ENCODE data around the gene TRMT44. TPM values are rescaled to one million over a fixed set of nuclear protein-coding genes. Genes with fewer than 3 reads are reported as not detected.

Gene TRMT44
- total RNA-seq, 3 donors from 2014 or later = 35.7 to 41.5 (median 41.0) TPM

DNA sequence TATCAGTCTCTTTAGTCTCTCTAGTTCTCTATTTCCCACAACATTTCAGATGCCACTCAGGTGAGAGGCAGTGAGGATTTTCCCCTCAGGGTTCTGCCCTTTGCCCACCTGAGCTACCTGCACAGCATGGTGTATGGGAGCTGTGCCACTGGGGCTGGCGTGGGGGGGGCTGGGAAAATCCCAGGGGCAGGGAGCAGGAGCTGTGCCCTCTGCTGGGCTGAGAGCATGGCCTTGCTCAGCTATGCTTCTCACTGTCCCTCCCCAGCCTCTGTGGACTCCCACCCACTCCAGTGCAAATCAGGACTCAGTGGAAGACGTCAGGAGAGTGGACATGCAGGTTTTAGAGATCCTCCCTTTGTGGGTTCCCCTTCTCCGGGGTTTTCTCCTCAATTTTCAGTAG is 57.2 kb downstream of the TRMT44 start:
- no peak for ATAC-seq
- peaks cover 7% of the 10 kb centered on the region for H3K9me3 Mint-ChIP-seq
- H3K4me3 Mint-ChIP-seq = no peak overlapping the region
- no peaks in the 10 kb centered on the region for H3K27me3 Mint-ChIP-seq (ENCODE audit: low read depth)
- peaks cover 2% of the 10 kb centered on the region for H3K36me3 Mint-ChIP-seq (ENCODE audit: insufficient read depth)
- no peaks in the 10 kb centered on the region for H3K4me1 Mint-ChIP-seq (ENCODE audit: low read depth)
- DNase-seq = no peak

DNA sequence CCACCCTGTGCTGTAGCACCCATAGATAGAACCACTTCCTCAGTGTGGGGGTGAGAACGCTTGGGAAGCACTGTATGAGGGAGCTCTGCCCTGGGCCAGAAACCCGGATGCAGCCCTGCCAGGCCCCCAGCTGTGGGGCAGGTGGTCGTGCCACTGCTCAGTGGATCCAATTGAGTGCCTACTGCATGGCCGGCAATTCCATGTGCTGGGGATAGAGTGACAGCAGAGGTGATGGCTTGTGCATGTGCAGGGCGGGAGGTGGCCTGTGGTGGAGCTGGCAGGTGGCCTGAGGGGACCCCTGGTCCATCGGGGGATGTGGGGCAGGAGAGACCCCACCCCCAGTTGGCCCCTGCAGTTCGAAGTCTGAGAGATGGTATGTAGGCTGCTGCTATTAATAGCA is 60.4 kb downstream of the TRMT44 start:
- DNase-seq (no peak), ATAC-seq (no peak)
- no peaks in the 10 kb centered on the region for H3K4me1 Mint-ChIP-seq (ENCODE audit: low read depth)
- H3K4me3 Mint-ChIP-seq = no peak overlapping the region
- H3K36me3 Mint-ChIP-seq (ENCODE audit: insufficient read depth) = peaks cover 2% of the 10 kb centered on the region
- H3K27me3 Mint-ChIP-seq (ENCODE audit: low read depth) = no peaks in the 10 kb centered on the region
- H3K9me3 Mint-ChIP-seq = peaks cover 7% of the 10 kb centered on the region

DNA sequence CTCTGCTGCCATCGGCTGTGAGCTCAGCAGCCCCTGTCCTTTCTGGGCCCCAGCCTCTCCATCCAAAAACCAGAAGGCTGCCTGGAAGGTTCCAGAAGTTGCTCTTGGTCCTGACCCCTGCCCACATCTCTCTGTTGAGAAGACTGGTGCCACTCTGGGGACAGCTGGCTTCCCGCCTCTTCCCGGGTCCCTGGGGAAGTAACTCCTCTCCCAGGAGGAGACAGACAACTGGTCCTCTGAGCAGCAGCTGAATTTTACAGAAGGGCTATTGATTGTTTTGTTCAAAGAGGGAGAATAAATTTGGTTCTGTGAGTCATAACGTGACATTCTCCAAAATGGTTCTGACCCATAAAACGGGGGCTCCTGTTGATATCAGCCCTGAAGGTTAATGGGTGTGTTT is 61.2 kb downstream of the TRMT44 start:
- Mint-ChIP-seq H3K4me1 (ENCODE audit: low read depth) (no peaks in the 10 kb centered on the region), H3K36me3 (ENCODE audit: insufficient read depth) (peaks cover 2% of the 10 kb centered on the region), H3K9me3 (peaks cover 7% of the 10 kb centered on the region), H3K27me3 (ENCODE audit: low read depth) (no peaks in the 10 kb centered on the region), H3K4me3 (no peak overlapping the region)
- DNase-seq (no peak), ATAC-seq (no peak)

DNA sequence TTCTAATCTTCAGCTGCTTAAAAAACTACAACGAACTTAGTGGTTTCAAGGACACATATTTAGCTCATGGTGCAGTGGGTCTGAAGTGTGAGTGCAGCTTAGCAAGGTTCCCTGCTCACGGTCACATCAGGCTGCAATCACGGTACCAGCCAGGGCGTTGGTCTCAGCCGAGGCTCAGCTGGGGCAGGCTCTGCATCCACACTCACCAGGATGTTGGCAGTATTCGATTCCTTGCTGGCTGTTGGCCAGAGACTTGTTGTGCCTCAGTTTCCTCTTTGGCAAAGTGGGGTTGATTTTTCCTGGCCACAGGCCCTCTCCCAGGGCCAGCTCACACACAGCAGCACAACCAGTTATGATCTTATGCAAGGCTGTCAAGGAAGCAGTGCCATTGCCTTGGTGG is 61.8 kb downstream of the TRMT44 start:
- Mint-ChIP-seq H3K4me3 (no peak overlapping the region), H3K4me1 (ENCODE audit: low read depth) (no peaks in the 10 kb centered on the region), H3K27me3 (ENCODE audit: low read depth) (no peaks in the 10 kb centered on the region), H3K9me3 (peaks cover 7% of the 10 kb centered on the region), H3K36me3 (ENCODE audit: insufficient read depth) (peaks cover 2% of the 10 kb centered on the region)
- ATAC-seq (no peak), DNase-seq (no peak)

DNA sequence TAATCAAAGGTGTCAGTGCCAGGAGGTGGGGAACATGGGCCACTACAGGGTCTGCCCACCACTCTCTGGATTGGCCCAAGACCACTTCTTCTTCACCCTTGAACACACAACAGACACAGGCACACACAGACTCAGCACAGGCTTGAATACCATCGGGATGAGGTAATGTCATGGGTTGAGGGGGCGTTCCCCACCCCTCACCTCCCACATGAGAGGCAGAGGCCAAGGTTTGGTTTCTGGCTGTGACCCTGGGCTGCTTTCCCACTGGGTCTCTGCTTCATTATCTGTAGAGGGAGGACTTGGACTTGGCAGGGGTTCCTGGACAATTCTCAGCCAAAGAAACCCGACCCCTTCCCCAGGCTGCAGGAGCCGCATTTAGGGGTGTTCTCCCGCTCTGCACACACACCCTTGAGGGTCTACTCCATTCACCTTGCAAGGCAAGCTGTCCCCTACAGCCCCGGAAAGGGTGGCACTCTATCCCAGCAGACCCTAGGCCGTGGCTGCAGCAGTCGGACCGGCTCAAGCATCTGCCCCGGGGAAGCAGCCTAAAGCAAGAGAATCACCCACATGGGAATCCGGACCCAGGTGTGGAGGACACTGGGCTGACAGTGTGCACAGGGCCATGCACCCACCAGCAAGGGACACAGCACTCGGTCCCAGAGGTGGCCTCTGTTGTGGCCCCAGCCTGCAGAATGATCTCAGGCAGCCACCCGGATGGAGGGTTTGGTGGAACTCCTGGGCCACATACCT is 62.4 kb downstream of the TRMT44 start:
- Mint-ChIP-seq H3K9me3 (peaks cover 3% of the 10 kb centered on the region), H3K4me3 (no peak overlapping the region), H3K36me3 (ENCODE audit: insufficient read depth) (no peaks in the 10 kb centered on the region), H3K4me1 (ENCODE audit: low read depth) (no peaks in the 10 kb centered on the region), H3K27me3 (ENCODE audit: low read depth) (no peaks in the 10 kb centered on the region)
- ATAC-seq (no peak), DNase-seq (no peak)

DNA sequence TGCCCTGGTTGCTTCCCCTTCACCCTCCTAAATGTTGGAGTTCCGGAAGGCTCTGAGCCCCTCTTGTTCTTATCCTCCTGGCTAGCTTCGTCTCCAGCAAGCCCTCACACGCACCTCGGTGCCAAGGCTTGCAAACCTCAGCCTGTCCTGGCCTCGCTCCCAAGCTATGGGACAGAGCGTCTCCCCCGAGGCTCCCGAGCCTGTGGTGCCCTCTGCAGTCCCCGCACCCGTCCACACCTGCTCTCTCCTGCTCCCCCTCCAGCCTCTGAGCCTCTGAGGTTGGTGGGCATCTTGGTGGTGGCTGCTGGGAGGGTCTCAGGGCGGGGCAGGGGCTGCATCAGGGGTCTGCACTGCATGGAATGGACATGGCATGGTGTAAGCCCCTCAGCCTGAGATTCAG is 63.2 kb downstream of the TRMT44 start:
- ATAC-seq (no peak), DNase-seq (no peak)
- H3K36me3 Mint-ChIP-seq (ENCODE audit: insufficient read depth) = no peaks in the 10 kb centered on the region
- H3K9me3 Mint-ChIP-seq = no peaks in the 10 kb centered on the region
- H3K4me1 Mint-ChIP-seq (ENCODE audit: low read depth) = no peaks in the 10 kb centered on the region
- H3K4me3 Mint-ChIP-seq = no peak overlapping the region
- no peaks in the 10 kb centered on the region for H3K27me3 Mint-ChIP-seq (ENCODE audit: low read depth)

DNA sequence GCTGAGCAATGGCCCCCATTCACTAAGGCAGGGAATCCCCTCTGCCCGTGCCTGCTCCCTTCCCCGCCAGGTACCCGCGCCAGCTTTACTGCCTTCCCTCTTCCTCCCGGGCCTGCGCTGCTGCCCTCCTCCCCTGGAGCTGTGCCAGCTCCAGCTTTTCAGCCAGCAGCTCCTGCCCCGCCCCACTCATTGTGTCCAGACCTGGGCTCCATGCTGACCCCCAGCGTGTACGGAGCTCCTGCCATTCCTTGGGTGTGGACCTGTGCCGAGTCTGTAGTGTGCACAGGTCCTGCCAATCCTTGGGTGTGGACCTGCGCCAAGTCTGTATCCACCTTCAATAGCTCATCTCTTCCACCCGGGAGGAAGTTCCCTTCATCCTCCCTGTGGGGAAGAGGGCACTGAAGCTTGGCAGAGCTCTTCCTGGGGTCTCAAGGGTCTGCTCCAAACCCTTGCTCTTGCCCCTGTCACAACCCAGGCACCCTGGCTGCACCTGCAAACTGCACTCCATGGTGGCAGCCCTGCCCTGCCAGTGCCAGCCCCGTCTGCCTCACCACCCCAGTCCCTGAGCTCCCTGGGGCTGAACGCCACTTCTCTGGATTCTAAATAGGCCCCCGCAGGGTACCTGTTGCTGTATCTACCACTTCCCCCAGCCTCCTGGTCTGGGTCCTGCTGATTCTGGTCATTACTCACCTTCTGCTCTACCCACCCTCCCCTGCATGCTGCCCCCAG is 63.9 kb downstream of the TRMT44 start:
- H3K27me3 Mint-ChIP-seq (ENCODE audit: low read depth) = no peaks in the 10 kb centered on the region

DNA sequence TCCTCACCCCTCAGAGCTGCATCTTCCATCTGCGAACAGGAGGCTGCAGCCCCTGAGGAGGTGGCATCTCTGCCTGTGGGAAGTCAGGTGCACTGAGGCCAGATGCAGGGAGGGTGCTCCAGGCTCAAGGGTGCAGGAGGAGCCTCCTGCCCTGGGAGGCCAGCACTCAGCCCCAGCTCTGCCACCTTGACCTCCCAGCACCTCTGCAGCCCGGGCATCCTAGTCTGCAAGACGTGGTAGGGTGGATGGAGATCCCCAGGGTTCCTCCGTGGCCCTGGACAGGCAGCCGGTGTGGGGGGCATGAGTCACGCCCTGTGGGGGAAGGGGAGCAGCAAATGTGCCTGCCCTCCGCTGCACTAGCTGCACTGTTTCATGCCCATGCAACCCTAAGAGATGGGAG is 64.7 kb downstream of the TRMT44 start:
- Mint-ChIP-seq H3K4me1 (ENCODE audit: low read depth) (no peaks in the 10 kb centered on the region), H3K36me3 (ENCODE audit: insufficient read depth) (no peaks in the 10 kb centered on the region), H3K27me3 (ENCODE audit: low read depth) (no peaks in the 10 kb centered on the region), H3K4me3 (no peak overlapping the region), H3K9me3 (no peaks in the 10 kb centered on the region)
- DNase-seq (no peak), ATAC-seq (no peak)

More for the DNA sequence above, 63.9 kb downstream of the TRMT44 start:
- Mint-ChIP-seq H3K36me3 (ENCODE audit: insufficient read depth) (no peaks in the 10 kb centered on the region), H3K9me3 (no peaks in the 10 kb centered on the region), H3K4me1 (ENCODE audit: low read depth) (no peaks in the 10 kb centered on the region), H3K4me3 (no peak overlapping the region)
- ATAC-seq = no peak
- no peak for DNase-seq

DNA sequence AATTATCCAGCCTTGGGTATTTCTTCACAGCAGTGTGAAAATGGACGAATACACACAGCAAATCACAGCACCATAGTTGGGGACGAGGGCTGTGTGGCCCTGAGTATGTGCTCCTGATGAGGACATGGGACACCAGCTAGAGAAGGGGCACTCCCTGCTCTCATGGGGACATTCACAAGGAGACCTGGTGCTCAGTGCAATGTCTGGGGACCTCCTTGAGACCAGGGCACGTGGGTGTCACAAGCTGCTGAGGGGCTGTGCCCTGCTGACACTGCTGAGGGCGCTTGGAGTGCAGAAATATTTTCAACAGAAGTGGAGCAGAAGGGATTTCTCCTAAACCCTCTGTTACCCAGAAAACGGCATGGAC is 65.4 kb downstream of the TRMT44 start:
- H3K27me3 Mint-ChIP-seq (ENCODE audit: low read depth) = no peaks in the 10 kb centered on the region
- H3K9me3 Mint-ChIP-seq = no peaks in the 10 kb centered on the region
- DNase-seq = no peak
- no peaks in the 10 kb centered on the region for H3K4me1 Mint-ChIP-seq (ENCODE audit: low read depth)
- H3K36me3 Mint-ChIP-seq (ENCODE audit: insufficient read depth) = no peaks in the 10 kb centered on the region
- no peak for ATAC-seq
- no peak overlapping the region for H3K4me3 Mint-ChIP-seq

DNA sequence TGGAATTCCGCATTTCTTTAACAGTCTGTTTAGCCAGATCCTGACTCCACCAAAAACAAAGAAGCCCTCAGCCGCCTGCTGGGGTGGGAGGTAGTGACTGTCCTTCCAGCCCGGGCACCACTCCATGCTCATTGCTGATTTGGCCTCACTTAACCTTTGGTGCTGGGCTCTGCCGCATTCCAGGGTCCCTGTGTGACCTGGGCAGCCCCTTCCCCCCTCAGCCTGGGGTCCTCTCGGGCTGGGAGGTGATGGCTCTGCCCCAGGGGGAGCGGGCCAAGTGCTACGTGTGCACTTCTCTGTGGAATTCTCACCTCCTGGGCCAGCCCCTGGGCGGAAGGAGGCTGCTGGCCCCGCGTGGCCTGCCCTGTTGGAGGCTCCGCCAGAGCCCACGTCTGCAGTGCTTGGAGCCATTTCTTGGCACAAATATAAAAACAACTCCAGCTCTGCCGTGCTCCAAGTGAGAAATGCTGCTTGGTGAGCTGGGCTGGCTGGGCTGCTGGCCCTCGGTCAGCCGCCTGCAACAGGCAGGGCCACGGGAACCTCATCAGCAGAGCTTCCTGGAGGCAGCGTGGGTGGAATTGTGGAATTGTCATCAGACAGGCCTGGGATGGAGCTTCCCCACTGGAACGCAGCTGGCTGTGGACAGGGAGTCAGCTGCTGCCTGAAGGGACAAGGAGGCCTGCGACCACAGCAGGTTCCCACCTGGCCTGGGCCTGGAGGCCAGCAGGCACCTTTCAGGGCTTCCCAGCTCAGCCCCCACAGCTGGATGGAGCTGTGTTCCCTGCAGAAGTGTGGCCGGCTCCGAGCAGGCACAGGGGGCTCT is 66.0 kb downstream of the TRMT44 start:
- ATAC-seq (no peak), DNase-seq (no peak)
- Mint-ChIP-seq H3K27me3 (ENCODE audit: low read depth) (no peaks in the 10 kb centered on the region), H3K36me3 (ENCODE audit: insufficient read depth) (no peaks in the 10 kb centered on the region), H3K4me3 (no peak overlapping the region), H3K9me3 (no peaks in the 10 kb centered on the region), H3K4me1 (ENCODE audit: low read depth) (no peaks in the 10 kb centered on the region)

DNA sequence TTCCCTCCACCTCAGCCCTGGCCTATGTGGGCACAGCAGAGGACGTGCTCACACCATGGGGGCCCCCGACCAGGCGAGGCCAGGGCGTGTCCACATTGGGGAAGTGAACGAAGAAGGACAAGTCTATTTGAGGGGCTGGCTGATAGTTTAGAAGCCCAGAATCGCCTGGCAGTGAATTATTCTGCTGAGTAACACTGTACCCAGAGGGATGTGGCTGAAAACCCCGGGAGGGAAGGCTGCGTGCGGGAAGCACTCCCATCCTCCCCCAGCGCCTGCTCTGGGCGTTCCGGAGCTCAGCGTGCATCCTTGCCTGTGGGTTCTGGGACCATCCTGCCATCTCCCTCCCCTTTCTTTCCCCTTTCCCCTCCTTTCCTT is 66.6 kb downstream of the TRMT44 start:
- DNase-seq (no peak), ATAC-seq (no peak)
- Mint-ChIP-seq H3K9me3 (no peaks in the 10 kb centered on the region), H3K4me1 (ENCODE audit: low read depth) (no peaks in the 10 kb centered on the region), H3K36me3 (ENCODE audit: insufficient read depth) (no peaks in the 10 kb centered on the region), H3K4me3 (no peak overlapping the region), H3K27me3 (ENCODE audit: low read depth) (no peaks in the 10 kb centered on the region)

DNA sequence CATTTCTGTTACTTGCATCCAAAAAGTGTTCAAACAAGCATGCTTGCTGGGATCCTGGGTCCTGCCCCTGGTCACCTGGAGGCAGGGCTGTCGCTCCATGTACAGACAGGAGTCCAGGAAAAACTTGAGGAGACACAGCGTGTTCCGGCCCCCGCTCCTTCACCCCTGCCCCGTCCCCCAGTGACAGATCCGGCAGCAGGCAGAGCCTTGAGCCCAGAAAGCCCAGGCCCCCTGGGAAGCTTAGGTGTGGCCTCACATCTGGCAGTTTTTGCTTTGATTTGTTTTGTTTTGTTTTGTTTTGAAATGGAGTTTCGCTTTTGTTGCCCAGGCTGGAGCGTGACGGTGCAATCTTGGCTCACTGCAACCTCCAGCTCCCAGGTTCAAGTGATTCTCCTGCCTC is 67.0 kb downstream of the TRMT44 start:
- H3K4me1 Mint-ChIP-seq (ENCODE audit: low read depth) = no peaks in the 10 kb centered on the region
- no peaks in the 10 kb centered on the region for H3K36me3 Mint-ChIP-seq (ENCODE audit: insufficient read depth)
- no peak for ATAC-seq
- no peak overlapping the region for H3K4me3 Mint-ChIP-seq
- H3K9me3 Mint-ChIP-seq = no peaks in the 10 kb centered on the region
- no peaks in the 10 kb centered on the region for H3K27me3 Mint-ChIP-seq (ENCODE audit: low read depth)
- DNase-seq = no peak

DNA sequence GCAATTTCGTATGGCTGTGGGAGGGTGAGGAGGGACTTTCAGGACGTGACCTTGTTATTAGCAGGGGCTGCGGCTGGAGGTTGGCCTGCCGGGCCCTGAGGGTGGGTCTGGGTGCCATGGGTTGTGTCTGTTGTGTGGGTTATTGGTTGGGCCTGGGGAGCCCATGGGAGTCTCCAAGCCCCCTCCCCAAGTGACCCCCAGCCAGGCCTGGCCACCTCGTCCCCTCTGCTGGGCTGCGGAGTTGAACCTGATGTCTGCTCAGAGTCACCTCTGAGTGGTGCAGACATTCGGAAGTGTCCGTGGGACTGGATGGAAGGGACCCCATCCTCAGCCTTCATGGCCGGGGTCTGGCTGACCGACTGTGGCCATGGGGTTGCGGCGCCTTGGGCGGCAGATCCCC is 67.7 kb downstream of the TRMT44 start:
- Mint-ChIP-seq H3K4me3 (no peak overlapping the region), H3K36me3 (ENCODE audit: insufficient read depth) (no peaks in the 10 kb centered on the region), H3K4me1 (ENCODE audit: low read depth) (no peaks in the 10 kb centered on the region), H3K27me3 (ENCODE audit: low read depth) (no peaks in the 10 kb centered on the region), H3K9me3 (peaks cover 4% of the 10 kb centered on the region)
- DNase-seq = no peak
- no peak for ATAC-seq

DNA sequence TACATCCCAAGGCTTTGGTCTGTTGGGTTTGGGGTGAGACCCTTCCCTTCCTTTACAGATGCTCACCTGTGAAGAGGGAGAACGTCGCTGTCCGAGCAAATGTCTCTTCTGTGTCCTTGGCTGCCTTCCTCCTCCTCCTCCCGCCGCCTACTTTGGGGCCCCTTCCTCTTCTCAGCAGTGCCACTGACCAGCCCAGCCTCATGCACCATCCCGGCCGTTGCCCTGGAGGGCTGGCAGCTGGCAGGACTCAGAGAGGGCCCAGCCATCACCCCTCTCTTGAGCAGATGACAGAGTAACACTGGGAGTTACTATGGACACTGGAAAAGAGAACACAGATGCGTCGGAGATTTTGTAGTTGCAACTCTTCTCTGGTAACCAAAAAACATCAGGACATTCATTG is 68.2 kb downstream of the TRMT44 start:
- no peaks in the 10 kb centered on the region for H3K27me3 Mint-ChIP-seq (ENCODE audit: low read depth)
- H3K36me3 Mint-ChIP-seq (ENCODE audit: insufficient read depth) = no peaks in the 10 kb centered on the region
- H3K4me3 Mint-ChIP-seq = no peak overlapping the region
- H3K9me3 Mint-ChIP-seq = peaks cover 6% of the 10 kb centered on the region
- ATAC-seq (no peak), DNase-seq (no peak)
- H3K4me1 Mint-ChIP-seq (ENCODE audit: low read depth) = no peaks in the 10 kb centered on the region

Measured in activated T-cell treated with anti-CD3 and anti-CD28 coated beads, Interleukin-2, amount 50 U/mL, for 4 hours (primary cell).